Measurements from ENCODE around the gene KEL.

DNA sequence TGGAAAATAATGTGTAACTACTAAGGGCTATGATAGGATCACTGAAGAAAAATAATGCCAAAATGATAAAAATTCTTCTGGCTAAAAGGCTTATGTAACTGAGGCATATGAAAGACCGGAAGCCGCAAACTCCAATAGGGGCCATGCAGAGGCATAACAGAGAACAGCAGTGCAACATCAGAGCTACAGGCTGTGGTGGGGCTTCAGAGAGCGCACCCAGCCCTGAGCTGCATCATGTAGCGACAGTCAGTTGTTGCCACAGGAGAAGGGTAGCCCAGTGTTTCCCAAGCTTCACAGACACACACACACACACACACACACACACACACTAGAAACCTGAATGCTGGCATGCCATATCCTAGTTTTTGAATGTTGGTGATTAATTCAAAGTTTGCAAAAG, 13.6 kb downstream of the KEL start:
- TF ChIP-seq, protein P1, sequence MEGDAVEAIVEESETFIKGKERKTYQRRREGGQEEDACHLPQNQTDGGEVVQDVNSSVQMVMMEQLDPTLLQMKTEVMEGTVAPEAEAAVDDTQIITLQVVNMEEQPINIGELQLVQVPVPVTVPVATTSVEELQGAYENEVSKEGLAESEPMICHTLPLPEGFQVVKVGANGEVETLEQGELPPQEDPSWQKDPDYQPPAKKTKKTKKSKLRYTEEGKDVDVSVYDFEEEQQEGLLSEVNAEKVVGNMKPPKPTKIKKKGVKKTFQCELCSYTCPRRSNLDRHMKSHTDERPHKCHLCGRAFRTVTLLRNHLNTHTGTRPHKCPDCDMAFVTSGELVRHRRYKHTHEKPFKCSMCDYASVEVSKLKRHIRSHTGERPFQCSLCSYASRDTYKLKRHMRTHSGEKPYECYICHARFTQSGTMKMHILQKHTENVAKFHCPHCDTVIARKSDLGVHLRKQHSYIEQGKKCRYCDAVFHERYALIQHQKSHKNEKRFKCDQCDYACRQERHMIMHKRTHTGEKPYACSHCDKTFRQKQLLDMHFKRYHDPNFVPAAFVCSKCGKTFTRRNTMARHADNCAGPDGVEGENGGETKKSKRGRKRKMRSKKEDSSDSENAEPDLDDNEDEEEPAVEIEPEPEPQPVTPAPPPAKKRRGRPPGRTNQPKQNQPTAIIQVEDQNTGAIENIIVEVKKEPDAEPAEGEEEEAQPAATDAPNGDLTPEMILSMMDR (IDR thresholded peaks at IDR 0.05), result no peak
- TF ChIP-seq POLR2AphosphoS5 (IDR thresholded peaks at IDR 0.05), result no peak
